Hippocampal formation (tissue), 2 donors: ENCODE measurements around the gene USP12.
"Not testable (repeated sequence)": the region's sequence is repeated elsewhere in the genome, so short reads cannot be mapped to it uniquely, and the experiment has no call there.

Experiments used
- DNase-seq, 2 donors: peaks; one replicate each; lab custom pipeline; 2025; lab: John Stamatoyannopoulos, UW

Gene USP12

DNA sequence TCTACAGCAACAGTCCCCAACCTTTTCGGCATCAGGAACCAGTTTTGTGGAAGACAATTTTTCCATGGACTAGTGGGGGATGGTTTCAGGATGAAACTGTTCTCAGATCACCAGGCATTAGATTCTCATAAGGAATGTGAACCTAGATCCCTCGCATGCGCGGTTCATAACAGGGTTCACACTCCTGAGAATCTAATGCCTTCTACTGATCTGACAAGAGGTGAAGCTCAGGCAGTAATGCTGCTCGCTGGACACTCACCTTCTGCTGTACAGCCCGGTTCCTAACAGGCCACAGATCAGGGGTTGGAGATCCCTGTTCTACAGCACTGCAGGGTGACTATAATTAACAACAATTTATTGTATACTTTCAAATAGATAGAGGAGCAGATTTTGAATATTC is 21.9 kb downstream of the USP12 start:
- DNase-seq = no peak

DNA sequence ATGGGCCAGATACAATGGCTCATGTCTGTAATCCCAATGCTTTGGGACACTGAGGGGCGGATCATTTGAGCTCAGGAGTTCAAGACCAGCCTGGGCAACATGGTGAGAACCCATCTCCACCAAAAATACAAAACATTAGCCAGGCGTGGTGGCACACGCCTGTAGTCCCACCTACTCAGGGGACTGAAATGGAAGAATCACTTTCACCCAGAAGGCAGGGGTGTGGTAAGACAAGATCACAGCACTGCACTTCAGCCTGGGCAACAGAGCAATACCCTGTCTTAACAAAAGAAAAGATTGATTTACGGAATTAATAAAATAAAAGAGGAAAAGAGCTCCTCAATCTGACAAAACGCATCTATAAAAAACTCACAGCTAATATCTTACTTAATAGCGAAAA is 22.7 kb downstream of the USP12 start:
- DNase-seq = no peak

DNA sequence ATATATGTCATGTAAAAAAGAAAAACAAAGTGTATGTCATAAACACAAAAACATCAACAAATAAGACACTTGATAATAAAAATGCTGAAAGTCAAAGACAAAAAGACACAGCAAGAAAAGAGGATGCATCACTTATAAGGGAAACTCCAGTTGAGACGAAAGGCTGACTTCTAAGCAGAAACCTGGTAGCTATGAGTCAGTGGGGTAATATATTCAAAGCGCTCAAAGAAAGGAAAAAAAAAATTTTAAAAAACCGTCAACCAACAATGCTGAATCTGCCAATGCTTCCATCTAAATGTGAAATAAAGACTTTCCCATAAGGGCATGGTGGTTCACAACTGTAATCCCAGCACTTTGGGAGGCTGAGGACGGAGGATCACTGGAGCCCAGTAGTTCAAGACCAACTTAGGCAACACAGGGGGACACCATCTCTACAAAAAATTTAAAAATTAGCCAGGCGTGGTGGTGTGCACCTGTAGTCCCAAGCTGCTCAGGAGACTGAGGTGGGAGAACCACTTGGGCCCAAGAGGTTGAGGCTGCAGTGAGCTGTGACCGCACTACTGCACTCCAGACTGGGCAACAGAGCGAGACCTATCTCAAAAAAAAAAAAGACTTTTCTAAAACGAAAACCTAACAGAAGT is 24.0 kb downstream of the USP12 start:
- no peak for DNase-seq

DNA sequence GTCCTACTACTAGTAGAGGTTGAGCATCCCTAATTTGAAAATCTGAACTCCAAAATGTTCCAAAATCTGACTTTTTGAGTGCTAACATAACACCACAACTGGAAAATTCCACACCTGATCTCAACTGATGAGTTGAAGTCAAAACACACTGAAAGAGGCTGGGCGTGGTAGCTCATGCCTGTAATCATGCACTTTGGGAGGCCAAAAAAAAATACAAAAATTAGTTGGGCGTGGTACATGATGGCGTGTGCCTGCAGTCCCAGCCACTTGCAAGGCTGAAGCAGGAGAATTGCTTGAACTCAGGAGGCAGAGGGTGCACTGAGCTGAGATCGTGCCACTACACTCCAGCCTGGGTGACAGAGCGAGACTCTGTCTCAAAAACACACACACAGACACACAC is 29.9 kb downstream of the USP12 start:
- no peak for DNase-seq

DNA sequence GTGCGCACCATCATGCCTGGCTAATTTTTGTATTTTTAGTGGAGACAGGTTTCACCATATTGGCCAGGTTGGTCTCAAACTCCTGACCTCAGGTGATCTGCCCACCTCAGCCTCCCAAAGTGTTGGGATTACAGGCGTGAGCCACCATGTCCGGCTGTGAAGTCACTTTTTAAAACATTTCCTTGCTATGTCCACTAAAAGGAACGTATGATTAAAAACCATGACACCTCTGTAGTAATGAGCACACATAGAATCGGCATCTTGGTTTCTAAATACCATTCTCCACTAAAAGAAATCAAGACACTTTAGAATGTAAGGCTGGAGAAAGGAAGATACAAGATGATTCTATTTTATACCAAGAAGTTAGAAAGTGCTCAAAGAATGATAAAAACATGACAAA is 30.5 kb downstream of the USP12 start:
- DNase-seq = not testable (repeated sequence)

DNA sequence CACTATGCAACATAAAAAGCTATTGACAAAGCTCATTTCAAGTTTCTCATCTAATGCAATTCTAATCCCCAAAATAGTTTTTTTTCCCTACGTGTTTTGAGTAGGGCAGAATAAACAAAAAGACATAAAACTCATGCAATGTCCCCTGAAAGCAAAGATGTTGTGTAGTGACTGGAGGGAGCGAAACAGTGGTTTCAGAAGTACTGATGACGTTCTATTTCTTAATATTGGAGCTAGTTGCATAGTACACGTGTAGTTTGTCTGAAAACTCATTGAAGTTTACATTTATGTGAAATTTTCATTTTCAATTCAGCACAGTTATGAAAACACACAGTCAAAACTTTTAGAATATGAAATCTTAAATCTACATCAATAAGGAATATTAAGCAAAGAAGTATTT is 31.6 kb downstream of the USP12 start:
- no peak for DNase-seq

DNA sequence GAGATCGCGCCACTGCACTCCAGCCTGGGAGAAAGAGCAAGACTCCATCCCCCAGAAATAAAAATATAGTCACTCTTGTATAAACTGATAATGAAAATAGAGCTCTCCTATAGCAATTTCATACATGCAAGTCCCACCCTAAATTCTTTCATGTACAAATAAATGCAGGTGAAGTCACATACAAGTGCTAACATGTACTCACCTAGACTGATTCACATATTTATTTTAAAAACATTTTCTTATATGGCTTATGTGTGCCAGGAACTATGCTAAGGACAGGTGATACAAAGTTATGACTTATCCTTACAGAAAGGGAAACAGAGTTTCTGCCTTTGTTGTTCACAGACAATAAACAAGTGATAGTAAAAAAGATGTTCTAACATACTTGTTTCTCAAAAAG is 32.0 kb downstream of the USP12 start:
- no peak for DNase-seq

DNA sequence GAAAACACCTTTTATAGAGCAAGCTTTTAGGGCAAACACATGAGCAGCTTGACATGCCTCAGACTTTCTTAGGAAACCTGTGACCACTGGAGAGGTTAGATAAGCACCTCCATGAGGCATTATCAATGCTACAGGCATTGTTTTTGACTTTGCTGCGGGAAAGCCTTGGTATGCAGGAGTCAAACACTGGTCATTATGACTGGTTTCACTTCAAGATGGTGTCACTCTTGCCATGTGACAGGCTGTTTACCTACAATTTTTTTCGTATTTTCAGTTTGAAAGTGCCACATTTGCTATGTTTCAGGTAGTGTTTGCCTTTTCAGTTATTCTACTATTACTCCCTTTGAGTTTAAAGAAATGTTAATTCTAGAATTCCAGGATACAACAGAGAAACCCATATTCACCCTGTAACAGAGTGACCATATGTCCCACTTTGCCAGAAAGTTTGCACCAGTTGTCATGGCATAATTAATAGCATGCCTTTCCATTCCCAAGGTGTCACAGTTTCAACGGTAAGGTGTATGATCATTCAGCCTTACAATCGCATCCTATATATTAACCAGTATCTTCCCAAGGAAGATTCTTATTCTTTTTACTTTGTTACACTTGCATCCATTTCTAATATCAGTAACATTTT is 33.0 kb downstream of the USP12 start:
- DNase-seq = no peak

DNA sequence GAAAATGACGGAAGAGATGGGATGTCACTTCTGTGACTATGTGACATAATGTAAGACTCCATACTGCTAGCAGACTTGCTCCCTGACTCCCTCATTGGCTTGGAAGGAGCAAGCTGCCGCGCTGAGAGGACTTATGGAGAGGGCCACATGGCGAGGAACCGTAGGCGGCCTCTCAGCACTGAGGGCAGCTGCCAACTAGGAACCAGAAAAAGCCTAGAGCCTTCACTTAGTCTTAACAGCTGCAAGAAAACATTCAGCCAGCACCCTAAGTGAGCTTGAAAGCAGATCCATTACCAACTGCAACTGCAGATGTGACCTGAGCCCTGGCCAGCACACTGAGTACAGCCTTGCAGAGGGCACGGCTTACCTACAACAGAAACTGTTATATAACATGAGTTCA is 33.9 kb downstream of the USP12 start:
- DNase-seq = no peak

DNA sequence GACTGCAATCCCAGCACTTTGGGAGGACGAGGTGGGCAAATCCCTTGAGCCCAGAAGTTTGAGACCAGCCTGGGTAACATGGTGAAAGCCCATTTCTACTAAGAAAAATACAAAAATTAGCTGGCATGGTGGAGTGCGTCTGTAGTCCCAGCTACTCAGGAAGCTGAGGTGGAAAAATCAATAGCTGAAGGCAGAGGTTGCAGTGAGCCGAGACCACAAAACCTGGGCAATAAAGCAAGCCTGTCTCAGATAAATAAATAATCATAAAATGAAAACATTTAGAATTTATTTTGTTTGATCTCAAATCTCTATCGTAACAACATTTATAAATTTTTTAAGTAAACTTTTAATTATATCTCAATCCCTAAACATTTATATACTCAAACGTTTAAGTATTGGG is 36.6 kb downstream of the USP12 start:
- no peak for DNase-seq

DNA sequence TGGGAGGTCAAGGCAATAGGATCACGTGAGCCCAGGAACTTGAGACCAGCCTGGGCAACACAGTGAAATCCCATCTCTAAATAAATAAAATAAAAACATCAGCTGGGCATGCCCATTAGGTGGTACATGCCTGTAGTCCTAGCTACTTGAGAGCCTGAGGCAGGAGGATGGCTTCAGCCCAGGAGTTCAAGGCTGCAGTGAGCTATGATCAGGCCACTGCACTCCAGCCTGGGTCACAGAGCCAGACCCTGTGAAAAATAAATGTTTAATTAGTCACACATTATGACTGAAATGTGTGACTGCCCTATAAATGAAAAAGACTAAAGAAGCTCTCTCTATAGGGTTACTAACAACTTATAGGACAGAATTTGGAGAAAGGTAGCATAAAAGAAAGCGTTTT is 37.7 kb downstream of the USP12 start:
- no peak for DNase-seq

DNA sequence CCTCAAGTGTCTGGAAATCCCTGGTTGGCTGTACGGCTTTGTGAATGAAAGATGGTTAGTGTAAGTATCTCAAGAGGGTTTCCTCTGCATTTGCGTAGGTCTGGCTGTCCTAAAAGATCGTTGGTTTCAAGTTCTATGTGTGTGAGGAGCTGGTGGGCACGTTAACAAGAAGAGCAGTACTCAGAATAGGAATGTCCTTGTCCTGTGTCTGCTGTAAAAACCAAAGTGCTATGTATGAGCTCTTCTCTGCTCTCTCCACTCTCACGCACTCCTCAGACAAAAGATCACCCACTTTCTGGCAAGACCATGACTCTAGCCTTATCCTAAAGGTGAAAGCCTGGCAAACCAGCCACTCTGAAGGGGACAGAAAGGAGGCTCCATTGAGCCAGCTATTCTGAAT is 39.1 kb downstream of the USP12 start:
- no peak for DNase-seq

DNA sequence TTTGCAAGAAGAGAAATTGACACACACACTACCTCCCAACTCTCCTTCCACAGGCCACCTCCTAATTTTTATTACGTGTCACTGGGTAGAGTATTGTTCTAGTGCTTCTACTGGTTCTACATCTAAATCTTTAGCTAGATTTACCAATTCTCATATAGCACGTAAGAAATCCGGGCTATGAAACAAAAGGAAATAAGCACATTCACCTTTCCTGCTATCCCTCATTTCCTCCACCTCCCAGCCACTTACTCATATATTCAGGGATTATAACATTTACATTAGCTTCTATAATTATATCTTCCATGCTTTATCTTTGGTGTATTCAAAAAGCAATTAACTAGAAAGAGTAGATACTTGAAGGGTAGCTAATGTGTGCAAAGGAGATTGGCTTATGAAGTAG is 39.7 kb downstream of the USP12 start:
- no peak for DNase-seq

DNA sequence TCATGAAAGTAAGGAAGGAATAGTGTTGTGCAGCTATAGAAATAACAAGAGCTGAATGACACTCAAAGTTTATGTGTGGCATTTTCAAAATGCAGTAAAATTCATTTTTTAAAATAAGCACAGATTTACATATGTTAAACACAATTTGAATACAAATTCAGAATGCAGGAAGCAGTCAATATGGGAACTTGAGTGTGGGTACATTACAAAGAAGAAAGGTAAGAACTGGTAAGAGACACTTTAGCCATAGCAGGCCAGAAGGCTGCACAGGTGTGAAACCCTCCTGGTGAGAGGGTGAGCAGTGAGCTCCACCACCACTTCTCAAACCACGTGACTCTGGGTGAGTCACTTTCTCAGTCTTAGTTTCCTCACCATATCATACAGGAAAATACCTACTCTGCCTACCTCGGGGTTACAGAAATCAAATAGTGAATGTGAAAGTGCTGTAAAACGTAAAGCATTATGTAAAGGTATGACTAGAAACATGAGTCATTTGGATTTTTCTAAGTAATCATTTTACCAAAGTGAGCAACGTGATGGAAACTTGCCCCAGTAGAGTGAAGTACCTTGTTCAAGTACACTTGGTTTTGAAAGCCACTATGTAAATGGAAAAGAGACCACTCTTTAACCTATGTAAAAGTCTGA is 40.5 kb downstream of the USP12 start:
- DNase-seq = no peak

DNA sequence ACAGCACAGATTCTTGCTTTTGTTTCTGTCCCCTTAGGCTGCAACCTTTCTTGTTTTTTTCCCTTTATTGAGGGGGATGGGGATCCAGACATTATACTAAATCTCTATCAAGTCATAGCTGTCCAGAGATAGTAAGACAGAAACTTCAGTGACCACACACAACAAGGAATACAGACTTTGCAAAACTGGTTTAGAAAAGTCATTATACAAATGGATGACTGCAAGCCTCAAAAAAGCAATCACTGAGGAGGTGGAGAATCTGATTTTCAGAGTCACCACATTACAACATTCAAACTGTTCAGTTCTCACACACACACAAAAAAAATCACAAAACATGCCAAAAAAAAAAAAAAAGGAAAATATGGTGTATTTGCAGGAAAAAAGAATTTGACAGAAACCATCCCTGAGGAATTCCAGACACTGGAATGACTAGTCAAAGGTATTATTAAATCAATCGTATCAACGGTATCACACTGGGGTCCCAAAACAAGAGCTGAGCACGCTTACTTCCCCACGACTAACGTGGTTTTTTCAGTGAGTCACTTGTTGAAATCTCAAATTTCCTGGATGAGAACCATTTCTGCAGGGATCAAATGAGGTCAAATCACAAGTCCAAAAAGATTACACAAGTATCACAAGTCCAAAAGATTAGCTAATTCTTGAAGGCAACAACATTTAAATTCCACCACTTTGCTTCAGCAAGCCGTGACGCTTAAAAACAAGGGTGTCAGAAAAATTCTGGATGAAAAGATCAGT is 41.2 kb downstream of the USP12 start:
- DNase-seq = no peak

DNA sequence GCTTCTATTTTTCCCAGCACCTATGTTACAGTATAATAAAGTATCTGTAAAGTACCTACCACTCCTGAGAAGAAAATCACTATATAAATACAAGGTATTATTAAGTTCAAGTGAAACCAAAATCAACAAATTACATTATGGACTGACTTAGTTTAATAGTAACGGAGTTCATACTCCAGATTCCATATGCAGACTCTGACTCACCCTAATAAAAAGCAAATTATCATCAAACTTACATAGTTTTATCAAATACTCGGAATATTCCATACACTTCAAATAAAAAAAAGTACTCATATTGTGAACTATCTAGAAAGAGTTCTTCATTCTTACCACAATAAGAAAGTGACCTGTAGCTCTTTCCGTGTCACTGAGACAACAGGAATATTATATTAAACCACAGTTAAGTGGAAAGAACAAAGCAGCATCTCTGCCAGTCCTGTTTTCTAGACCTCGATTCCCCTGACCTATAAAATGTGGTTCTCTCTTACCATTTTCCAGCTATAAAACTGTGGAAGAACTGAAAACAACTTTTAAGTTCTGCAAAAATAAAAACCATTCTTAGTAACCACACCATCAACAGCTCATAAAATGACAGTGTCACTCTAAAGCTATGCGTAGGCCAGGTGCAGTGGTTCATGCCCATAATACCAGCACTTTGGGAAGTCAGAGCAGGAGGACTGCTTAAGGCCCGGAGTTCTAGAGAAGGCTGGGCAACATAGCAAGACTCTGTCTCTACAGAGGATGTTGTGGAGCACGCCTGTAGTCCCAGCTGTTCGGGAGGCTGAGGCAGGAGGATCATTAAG is 42.6 kb downstream of the USP12 start:
- DNase-seq = no peak

DNA sequence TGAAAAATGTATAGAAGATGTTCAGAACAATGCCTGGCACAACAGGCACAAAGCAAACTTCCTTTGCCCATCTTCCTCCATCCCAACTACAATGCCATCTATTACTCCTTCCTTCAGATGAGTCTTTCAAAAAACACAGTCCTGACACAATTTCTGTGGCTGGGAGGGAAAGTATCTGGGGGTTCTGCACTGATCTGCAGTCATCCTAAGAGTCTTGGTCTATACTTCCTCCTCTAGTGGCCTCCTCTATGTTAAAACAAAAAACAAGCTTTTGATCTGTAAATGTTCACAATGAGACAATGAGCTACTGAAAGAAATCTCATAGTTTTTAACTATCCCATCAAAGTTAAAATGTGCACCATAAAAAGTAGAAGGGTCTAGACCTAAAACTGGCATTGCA is 44.8 kb downstream of the USP12 start:
- no peak for DNase-seq

DNA sequence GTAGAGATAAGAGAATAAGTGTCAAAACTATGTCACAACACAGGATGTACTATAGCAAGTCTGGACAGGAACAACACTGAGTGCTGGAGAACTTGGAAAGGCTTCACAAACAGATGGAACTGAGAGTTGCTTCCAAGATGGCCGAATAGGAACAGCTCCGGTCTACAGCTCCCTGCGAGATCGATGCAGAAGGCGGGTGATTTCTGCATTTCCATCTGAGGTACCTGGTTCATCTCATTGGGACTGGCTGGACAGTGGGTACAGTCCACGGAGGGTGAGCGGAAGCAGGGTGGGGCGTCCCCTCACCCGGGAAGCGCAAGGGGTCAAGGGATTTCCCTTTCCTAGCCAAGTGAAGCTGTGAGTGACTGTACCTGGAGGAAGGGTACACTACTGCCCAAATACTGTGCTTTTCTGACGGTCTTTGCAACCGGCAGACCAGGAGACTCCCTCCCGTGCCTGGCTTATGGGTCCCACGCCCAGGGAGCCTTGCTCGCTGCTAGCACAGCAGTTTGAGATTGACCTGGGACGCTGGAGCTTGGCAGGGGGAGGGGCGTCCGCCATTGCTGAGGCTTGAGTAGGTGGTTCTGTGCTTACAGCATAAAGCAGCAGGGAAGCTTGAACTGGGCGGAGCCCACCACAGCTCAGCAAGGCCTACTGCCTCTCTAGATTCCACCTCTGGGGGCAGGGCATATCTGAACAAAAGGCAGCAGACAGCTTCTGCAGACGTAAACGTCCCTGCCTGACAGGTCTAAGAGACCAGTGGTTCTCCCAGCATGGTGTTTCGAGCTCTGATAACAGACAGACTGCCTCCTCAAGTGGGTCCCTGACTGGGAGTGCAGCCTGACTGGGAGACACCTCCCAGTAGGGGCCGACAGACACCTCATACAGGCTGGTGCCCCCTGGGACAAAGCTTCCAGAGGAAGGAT is 46.0 kb downstream of the USP12 start:
- no peak for DNase-seq

DNA sequence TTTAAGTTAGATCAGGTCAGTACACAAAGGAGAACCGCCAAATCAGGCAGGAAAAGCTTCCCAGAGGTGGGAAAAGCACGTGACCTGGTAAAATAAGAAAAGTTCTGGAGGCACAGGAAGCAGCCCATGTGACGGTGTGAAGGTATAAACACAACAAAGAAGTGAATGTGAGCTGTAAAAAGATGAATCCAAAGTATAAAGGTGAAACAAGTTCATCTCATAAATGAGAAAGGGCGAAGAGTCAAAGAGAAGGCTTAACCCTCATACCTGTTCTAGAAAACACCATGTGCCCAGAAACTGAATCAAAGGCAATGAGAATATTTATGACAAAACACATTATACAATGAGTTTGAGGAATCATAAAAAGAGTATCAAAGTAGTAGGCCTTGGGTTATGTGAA is 47.0 kb downstream of the USP12 start:
- DNase-seq = no peak

DNA sequence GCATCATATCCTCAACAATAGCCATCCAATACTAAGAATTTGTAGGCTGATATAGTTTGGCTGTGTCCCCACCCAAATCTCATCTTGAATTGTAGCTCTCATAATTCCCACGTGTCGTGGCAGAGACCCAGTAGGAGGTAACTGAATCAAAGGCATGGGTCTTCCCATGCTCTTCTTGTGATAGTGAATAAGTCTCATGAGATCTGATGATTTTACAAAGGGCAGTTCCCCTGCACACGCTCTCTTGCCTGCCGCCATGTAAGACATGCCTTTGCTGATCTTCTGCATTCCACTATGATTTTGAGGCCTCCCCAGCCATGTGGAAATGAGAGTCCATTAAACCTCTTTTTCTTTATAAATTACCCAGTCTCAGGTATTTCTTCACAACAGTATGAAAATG is 48.2 kb downstream of the USP12 start:
- not testable (repeated sequence) for DNase-seq

DNA sequence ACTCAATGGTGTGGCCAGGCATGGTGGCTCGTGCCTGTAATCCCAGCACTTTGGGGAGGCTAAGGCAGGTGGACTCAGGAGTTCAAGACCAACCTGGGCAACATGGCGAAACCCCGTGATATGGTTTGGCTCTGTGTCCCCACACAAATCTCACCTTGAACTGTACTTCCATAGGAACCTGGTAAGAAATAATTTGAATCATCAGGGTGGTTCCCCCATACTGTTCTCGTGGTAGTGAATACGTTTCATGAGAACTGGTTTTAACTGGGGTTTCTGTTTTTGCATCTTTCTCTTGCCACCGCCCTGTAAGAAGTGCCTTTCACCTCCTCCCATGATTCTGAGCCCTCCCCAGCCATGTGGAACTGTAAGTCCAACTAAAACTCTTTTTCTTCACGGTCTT is 49.6 kb downstream of the USP12 start:
- DNase-seq = no peak
